Large intestine (tissue), 3 donors: ENCODE results near the gene HDAC4. TPM values are rescaled to one million over a fixed set of nuclear protein-coding genes. Genes with fewer than 3 reads are reported as not detected.

Source experiments
- DNase-seq, 2 donors: peaks; one replicate each; pipeline versions ENCODE4 v3.0.0 to v3.0.0-alpha.2; 2013
- H3K27ac ChIP-seq: one replicate; pipeline ENCODE4 v1.5.1; 2013; ENCODE audit warnings: low read length
- H3K27me3 ChIP-seq: 2 replicates; pipeline ENCODE4 v1.6.1; 2013; ENCODE audit warnings: low read length; ENCODE audit not compliant: control insufficient read depth, insufficient read depth
- H3K36me3 ChIP-seq: 2 replicates; pipeline ENCODE4 v1.6.1; 2013; ENCODE audit warnings: low read length; ENCODE audit not compliant: control insufficient read depth, insufficient read depth
- H3K4me1 ChIP-seq: one replicate; pipeline ENCODE4 v1.6.1; 2013; ENCODE audit warnings: low read length; ENCODE audit not compliant: control insufficient read depth, insufficient read depth
- H3K4me3 ChIP-seq: one replicate; pipeline ENCODE4 v1.5.1; 2013; ENCODE audit warnings: low read length
- H3K9me3 ChIP-seq: one replicate; pipeline ENCODE4 v1.6.1; 2013; ENCODE audit warnings: mild to moderate bottlenecking, low read depth, low read length, moderate library complexity; ENCODE audit not compliant: control insufficient read depth
- WGBS: methylation state at CpG from one replicate; pipeline ENCODE4 v1.1.5; 2013; ENCODE audit warnings: low lambda C conversion rate; ENCODE audit not compliant: insufficient coverage; 5-methylcytosine and 5-hydroxymethylcytosine counted together
- polyA plus RNA-seq: library from polyadenylated mRNA; unstranded; fragments of 120-200 nt; gene quantifications from one replicate; pipeline ENCODE4 v1.2.1, GENCODE V29; 2013

HDAC4 gene
- polyA plus RNA-seq, 1 donor = 10.7 TPM

- no peak for DNase-seq
- no peaks in the 10 kb centered on the region for H3K27me3 ChIP-seq
- H3K36me3 ChIP-seq = no peaks in the 10 kb centered on the region
- no peak overlapping the region for H3K4me3 ChIP-seq
- peaks cover 36% of the 10 kb centered on the region for H3K4me1 ChIP-seq
- H3K27ac ChIP-seq = no peak overlapping the region
- WGBS = no CpG with 5 or more reads among the region's 25 CpGs
- no peaks in the 10 kb centered on the region for H3K9me3 ChIP-seq
Observed at GRCh38 chr2:239306274-239307220, 94.3 kb downstream of the HDAC4 start.

DNA sequence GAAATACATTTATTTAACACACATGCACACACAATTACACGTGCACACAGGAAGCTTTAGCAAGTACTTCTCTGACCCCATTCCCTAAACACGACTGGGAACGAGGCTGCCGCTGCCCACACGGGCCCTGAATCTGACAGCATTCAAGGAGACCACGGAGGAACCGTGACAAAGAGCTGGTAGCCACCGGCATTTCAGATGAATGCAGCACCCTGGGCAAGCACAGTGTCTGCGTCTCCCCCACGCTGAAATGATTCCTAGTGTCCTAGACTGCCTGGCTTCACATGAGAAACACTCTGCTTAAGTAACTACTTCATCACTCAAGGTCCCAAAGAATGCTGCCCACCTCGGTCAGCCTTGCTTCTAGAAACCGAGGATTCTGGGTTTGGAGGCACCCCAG is 95.0 kb downstream of the HDAC4 start:
- no peak for DNase-seq
- Histone ChIP-seq H3K4me1 (peaks cover 40% of the 10 kb centered on the region), H3K36me3 (no peaks in the 10 kb centered on the region), H3K27me3 (no peaks in the 10 kb centered on the region), H3K27ac (no peak overlapping the region), H3K9me3 (no peaks in the 10 kb centered on the region), H3K4me3 (no peak overlapping the region)
- no CpG with 5 or more reads among the region's 12 CpGs for WGBS

DNA sequence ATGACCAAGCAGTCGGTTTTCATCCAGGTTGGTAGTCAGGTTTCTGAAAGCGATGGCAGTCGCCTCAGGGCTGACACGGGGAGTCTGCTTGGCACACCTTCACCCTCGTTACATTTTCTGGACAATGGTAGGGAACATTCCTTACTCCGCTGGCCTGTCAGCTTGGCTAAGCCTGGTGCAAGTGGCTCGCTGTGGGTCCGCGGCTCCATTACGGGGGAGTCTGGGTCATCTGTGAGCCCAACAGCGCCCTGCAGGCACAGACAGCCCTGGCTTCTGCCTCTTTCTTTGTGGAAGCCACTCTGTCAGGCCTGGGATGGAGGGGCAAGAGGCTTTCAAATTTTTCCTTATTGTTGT is 95.6 kb downstream of the HDAC4 start:
- Histone ChIP-seq H3K4me3 (no peak overlapping the region), H3K4me1 (peaks cover 43% of the 10 kb centered on the region), H3K27me3 (no peaks in the 10 kb centered on the region), H3K36me3 (no peaks in the 10 kb centered on the region), H3K27ac (no peak overlapping the region), H3K9me3 (no peaks in the 10 kb centered on the region)
- no peak for DNase-seq
- 100% methylated on average over 4 of the region's 11 CpGs for WGBS

- Histone ChIP-seq H3K4me1 (peaks cover 45% of the 10 kb centered on the region), H3K4me3 (no peak overlapping the region), H3K36me3 (no peaks in the 10 kb centered on the region), H3K27ac (peak overlapping the region; percentile 43), H3K9me3 (no peaks in the 10 kb centered on the region), H3K27me3 (no peaks in the 10 kb centered on the region)
- WGBS = no CpG with 5 or more reads among the region's 16 CpGs
- DNase-seq = no peak
Observed at GRCh38 chr2:239304533-239305221, 96.1 kb downstream of the HDAC4 start.

- Histone ChIP-seq H3K27me3 (no peaks in the 10 kb centered on the region), H3K4me1 (peaks cover 45% of the 10 kb centered on the region), H3K4me3 (no peak overlapping the region), H3K9me3 (no peaks in the 10 kb centered on the region), H3K36me3 (no peaks in the 10 kb centered on the region), H3K27ac (peak overlapping the region; percentile 43)
- no CpG with 5 or more reads among the region's 21 CpGs for WGBS
- peak; percentile 77 to 87 for DNase-seq
Observed at GRCh38 chr2:239303711-239304532, 96.9 kb downstream of the HDAC4 start.

GRCh38 chr2:239302808-239303557 is 97.8 kb downstream of the HDAC4 start:
- H3K27me3 ChIP-seq = no peaks in the 10 kb centered on the region
- H3K27ac ChIP-seq = no peak overlapping the region
- no peak overlapping the region for H3K4me3 ChIP-seq
- 100% methylated on average over 6 of the region's 28 CpGs for WGBS
- peak in 1 of 2 donors; percentile 54 for DNase-seq
- H3K36me3 ChIP-seq = no peaks in the 10 kb centered on the region
- peaks cover 51% of the 10 kb centered on the region for H3K4me1 ChIP-seq
- H3K9me3 ChIP-seq = no peaks in the 10 kb centered on the region

DNA sequence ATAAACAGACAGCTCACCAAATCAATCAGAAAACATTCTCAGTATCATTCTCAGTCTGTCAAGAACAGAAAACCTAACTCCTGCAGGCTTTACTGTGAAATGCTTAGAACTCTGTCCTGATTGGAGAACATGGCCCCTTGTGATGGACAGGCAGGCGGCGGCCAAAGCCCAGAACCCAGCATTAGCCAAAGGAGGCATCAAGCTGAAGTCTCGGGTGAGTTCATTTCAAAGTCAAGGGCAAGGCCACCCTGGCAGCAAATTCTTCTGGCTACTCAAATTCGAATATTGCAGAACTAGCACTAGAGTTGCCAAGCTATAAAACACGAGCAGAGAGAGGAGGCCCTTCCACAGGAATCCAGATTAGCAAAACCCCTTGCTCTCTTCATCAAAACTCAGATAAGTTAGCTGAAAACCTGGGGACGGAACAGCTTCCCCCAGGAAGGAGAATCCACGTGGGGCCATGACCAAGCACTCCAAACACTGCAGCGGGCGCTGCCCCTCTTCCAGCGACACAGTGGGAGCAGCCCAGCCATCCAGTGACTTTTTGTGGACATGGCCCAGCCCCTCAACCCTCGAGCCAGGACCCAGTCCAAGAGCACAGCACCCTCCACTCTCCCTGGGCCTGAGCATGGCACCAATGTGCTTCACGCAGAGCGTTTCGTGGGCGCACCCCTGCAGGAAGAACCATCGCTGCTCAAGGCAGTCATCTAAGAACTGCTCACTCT is 98.6 kb downstream of the HDAC4 start:
- no peaks in the 10 kb centered on the region for H3K9me3 ChIP-seq
- H3K27ac ChIP-seq = no peak overlapping the region
- no CpG with 5 or more reads among the region's 16 CpGs for WGBS
- H3K27me3 ChIP-seq = no peaks in the 10 kb centered on the region
- H3K4me1 ChIP-seq = peaks cover 58% of the 10 kb centered on the region
- no peak for DNase-seq
- H3K4me3 ChIP-seq = no peak overlapping the region
- H3K36me3 ChIP-seq = no peaks in the 10 kb centered on the region

DNA sequence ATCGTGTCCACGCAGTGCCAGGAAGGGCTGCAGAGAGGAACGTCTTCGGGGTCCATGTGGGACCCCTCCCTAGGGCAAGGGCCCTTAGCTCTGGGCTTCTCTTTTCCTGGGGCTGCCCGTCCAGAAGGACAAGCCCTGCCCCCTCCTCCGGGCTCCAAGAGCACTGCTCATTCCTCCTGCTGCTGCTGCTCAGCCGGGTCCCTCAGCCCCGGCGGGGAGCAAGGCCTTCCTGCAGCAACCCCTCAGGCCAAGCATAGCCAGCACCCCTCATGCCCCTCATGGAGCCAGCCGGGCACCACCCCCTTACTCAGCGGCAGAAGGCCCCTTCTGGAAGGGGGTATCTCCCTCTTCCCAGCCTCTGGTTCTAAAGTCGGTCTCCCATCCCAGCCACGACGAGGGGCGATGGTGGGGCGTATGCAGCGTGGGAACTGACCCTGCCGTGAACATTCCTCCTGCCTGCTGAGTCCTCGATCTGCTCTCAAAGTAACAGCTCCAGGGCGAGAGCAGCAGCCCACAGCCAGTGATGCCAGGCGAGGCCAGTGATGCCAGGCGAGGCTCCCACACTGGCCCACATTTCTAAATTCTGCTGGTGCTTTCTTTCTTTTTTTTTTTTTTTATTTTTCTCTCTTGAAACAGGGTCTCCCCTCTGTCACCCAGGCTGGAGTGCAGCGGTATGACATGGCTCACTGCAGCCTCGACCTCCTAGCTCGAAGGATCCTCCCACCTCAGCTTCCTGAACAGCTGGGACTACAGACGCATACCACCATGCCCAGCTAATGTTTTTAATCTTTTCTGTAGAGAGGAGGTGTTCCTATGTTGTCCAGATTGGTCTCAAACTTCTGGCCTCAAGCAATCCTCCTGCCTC is 99.7 kb downstream of the HDAC4 start:
- no peak for DNase-seq
- Histone ChIP-seq H3K9me3 (no peaks in the 10 kb centered on the region), H3K27me3 (no peaks in the 10 kb centered on the region), H3K36me3 (no peaks in the 10 kb centered on the region), H3K4me1 (peaks cover 70% of the 10 kb centered on the region), H3K27ac (no peak overlapping the region), H3K4me3 (no peak overlapping the region)
- 100% methylated on average over 1 of the region's 26 CpGs for WGBS

DNA sequence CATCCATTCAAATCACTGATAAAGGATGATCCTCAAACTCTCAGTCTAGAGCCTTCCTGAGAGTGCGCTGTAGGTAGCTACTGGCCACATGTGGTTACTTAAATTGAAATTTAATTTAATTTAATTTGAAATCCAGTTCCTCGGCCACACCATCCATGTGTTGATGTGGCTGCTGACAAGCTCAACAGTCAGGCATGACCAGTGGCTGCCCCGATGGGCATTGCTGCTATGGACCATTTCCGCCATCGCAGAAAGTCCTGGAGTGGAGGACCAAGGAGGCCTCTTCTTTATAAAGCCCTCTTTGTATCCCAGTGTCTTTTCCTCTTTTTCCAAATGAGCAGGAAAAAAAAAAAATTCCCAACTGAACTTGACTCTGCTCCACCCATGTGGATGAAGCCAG is 100.6 kb downstream of the HDAC4 start:
- DNase-seq = no peak
- Histone ChIP-seq H3K4me3 (no peak overlapping the region), H3K9me3 (no peaks in the 10 kb centered on the region), H3K36me3 (no peaks in the 10 kb centered on the region), H3K27ac (peak overlapping the region; percentile 78), H3K27me3 (no peaks in the 10 kb centered on the region), H3K4me1 (peaks cover 77% of the 10 kb centered on the region)
- WGBS = no CpG with 5 or more reads among the region's 5 CpGs
